Naive B cell (primary cell): ENCODE results near the gene NETO1. TPM values are rescaled to one million over a fixed set of nuclear protein-coding genes. Genes with fewer than 3 reads are reported as not detected.
A peak's percentile ranks its signal among the peaks of the same experiment; 100 is the strongest.

Experiments used
- ATAC-seq, 2 donors: fragments of 150-1000 bp; cut with Tn5 transposase; 2 replicates each; pipeline ENCODE4 v1.10.0; 2021; ENCODE audit warnings: low read depth in 2 of 2, mild to moderate bottlenecking in 2 of 2, moderate library complexity in 2 of 2
- DNase-seq: peaks from one replicate; pipeline ENCODE4 v3.0.0; 2022
- H3K27ac Mint-ChIP-seq, 6 donors: one replicate each; pipeline ENCODE4 v1.8.0; 2020 to 2022; ENCODE audit warnings: mild to moderate bottlenecking in 6 of 6, mixed read lengths in 6 of 6, moderate library complexity in 5 of 6, inconsistent platforms in 2 of 6
- H3K27me3 Mint-ChIP-seq, 3 donors: one replicate each; pipeline ENCODE4 v1.8.0; 2021 to 2022; ENCODE audit warnings: mixed read lengths in 3 of 3, mild to moderate bottlenecking in 1 of 3
- H3K36me3 Mint-ChIP-seq, 2 donors: one replicate each; pipeline ENCODE4 v1.8.0; 2020 to 2022; ENCODE audit warnings: mixed read lengths in 2 of 2, inconsistent platforms in 1 of 2, mild to moderate bottlenecking in 1 of 2
- H3K4me1 Mint-ChIP-seq, 3 donors: one replicate each; pipeline ENCODE4 v1.8.0; 2020 to 2022; ENCODE audit warnings: mixed read lengths in 3 of 3, inconsistent platforms in 1 of 3, mild to moderate bottlenecking in 1 of 3, moderate library complexity in 1 of 3
- H3K4me3 Mint-ChIP-seq, 8 donors: one replicate each; pipeline ENCODE4 v1.8.0; 2020 to 2022; ENCODE audit warnings: mild to moderate bottlenecking in 8 of 8, mixed read lengths in 8 of 8, moderate library complexity in 8 of 8, inconsistent platforms in 2 of 8
- H3K9me3 Mint-ChIP-seq, 7 donors: one replicate each; pipeline ENCODE4 v1.8.0; 2020 to 2022; ENCODE audit warnings: mixed read lengths in 7 of 7, mild to moderate bottlenecking in 5 of 7, inconsistent platforms in 2 of 7, moderate library complexity in 1 of 7
- polyA plus RNA-seq, 6 donors: library from polyadenylated mRNA; unstranded; fragments of 300-500 nt; fragmentation: Illumina TruSeq; gene quantifications; one replicate each; pipeline ENCODE4 v1.2.3, GENCODE V29; 2021; ENCODE audit warnings: low read depth in 6 of 6

Gene NETO1
- polyA plus RNA-seq, 6 donors from 2014 or later = 3.4 to 17.6 (median 13.4) TPM

DNA sequence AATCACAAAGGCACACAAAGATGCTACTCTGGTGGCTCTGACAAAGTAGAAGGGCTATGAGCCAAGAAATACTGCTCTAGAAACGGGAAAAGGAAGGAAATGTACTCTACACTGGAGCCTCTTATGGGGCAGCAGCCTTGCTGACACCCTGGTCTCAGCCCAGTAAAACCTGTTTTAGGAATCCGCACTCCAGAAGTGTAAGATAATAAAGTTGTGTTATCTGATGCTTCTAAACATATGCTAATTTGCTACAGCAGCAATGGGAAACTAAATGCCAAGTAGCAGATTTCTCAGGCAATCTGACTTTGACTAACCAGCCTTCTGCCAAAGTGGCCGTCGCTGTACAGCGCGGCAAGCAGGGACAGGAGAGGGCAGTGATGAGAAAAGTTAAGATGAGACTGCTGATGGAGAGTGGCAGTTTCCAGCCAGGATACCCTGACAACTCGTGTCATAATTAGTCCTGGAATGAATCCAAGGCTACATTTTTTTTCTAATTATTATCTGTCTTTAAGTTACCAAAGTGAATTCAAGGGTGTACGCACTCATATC lies 99.0 kb downstream of the NETO1 start:
- Mint-ChIP-seq H3K27ac (no peak overlapping the region), H3K4me1 (peaks cover 0 to 6% (median 0%) of the 10 kb centered on the region in 3 donors), H3K9me3 (peaks cover 0 to 14% (median 4%) of the 10 kb centered on the region in 7 donors), H3K4me3 (no peak overlapping the region), H3K36me3 (peaks cover 12 to 13% of the 10 kb centered on the region in 2 donors), H3K27me3 (peaks cover 0 to 7% (median 0%) of the 10 kb centered on the region in 3 donors)
- DNase-seq (no peak), ATAC-seq (no peak)

DNA sequence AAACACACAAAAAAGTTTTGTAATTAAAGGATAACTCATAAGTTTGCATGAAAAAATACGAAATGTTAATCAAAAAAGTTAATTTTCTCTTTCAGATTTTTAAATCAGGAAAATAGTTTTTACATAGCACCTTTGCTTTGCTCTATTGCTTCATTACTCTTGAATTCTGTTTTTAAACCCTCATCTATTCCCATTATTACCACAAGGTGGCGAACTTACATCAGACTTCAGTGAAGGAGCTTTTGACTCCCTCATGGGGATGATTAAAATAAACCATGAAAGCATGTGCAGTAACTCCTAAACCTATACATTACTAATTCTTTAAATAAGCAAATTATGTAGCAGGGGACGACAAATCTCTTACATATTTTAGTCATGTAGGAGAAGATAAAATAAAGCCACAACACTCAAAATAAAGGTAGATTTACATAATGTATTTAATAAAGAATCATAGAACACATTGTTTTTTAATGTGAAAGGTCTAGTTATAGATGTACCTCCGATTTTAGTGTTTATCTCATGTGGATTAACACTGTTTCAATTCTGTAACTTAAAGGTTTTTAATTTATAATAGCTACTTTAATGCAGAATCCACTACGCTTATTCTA lies 105.2 kb downstream of the NETO1 start:
- Mint-ChIP-seq H3K4me3 (no peak overlapping the region), H3K27ac (no peak overlapping the region), H3K27me3 (peaks cover 0 to 7% (median 0%) of the 10 kb centered on the region in 3 donors), H3K36me3 (peaks cover 6 to 16% of the 10 kb centered on the region in 2 donors), H3K9me3 (peaks cover 0 to 18% (median 8%) of the 10 kb centered on the region in 7 donors), H3K4me1 (peaks cover 4 to 10% (median 5%) of the 10 kb centered on the region in 3 donors)
- DNase-seq = peak; percentile 47
- peak; percentile 37 to 67 for ATAC-seq

DNA sequence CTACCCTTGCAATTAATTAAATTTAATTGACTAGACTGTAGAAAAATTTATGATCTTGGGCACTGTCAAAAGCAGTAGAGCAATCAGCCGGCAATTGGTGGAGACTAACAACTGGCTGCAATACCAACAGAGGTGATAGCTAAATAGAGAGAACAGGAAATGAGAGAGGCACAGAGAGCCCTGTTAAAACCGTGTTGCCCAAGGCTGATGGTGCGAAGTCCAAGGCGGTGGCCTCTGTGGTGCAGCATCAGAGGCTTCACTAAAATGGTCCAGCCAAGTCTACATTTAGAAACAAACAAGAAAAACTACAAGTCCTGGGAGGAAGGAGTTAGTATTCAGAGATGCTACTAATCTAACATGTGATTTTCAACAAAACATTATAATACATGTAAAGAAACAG lies 115.6 kb downstream of the NETO1 start:
- H3K9me3 Mint-ChIP-seq = no peaks in the 10 kb centered on the region
- H3K36me3 Mint-ChIP-seq = peaks cover 10 to 14% of the 10 kb centered on the region in 2 donors
- no peak for DNase-seq
- H3K4me3 Mint-ChIP-seq = no peak overlapping the region
- H3K27me3 Mint-ChIP-seq = no peaks in the 10 kb centered on the region
- no peak overlapping the region for H3K27ac Mint-ChIP-seq
- no peaks in the 10 kb centered on the region for H3K4me1 Mint-ChIP-seq
- no peak for ATAC-seq

DNA sequence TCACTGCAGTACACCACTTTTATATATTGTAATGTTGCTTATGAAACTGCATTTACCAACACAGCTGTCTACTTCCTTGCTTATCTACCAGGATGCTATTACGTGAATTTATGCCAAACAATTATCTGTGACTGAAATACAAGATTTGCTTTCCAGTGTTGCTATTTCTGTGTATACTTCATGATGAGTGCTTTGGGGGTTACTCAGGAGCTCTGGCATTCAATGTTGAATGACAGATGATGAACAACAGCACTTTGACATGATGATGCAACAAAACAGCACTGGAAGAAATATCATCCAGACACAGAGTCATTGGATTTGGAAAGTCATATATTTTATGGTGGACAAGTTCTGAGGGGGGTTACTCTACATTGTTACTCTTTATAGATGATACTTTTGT lies 125.8 kb downstream of the NETO1 start:
- Mint-ChIP-seq H3K9me3 (no peaks in the 10 kb centered on the region), H3K27me3 (no peaks in the 10 kb centered on the region), H3K36me3 (no peaks in the 10 kb centered on the region), H3K4me3 (no peak overlapping the region), H3K27ac (no peak overlapping the region), H3K4me1 (no peaks in the 10 kb centered on the region)
- DNase-seq (no peak), ATAC-seq (no peak)

DNA sequence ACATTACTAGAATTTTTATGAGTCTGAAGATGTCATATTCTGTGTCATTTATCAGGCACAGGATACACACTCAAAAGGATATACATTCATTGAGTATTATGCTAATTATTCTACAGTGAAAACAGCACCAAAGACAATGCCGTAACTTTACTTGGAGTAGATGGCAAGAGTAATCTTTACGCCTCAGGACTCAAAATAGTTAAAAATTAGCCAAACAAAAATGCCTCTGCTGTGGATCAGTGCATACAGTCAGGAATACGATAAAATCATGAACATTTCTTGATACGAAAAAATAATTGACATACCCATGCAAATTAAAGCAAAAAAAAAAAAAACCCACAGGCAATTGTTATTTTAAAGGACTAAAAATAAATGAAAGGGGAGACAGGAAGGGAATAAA lies 129.7 kb downstream of the NETO1 start:
- H3K27me3 Mint-ChIP-seq = no peaks in the 10 kb centered on the region
- no peaks in the 10 kb centered on the region for H3K4me1 Mint-ChIP-seq
- H3K4me3 Mint-ChIP-seq = no peak overlapping the region
- H3K36me3 Mint-ChIP-seq = no peaks in the 10 kb centered on the region
- no peak overlapping the region for H3K27ac Mint-ChIP-seq
- no peak for ATAC-seq
- DNase-seq = no peak
- H3K9me3 Mint-ChIP-seq = no peaks in the 10 kb centered on the region

DNA sequence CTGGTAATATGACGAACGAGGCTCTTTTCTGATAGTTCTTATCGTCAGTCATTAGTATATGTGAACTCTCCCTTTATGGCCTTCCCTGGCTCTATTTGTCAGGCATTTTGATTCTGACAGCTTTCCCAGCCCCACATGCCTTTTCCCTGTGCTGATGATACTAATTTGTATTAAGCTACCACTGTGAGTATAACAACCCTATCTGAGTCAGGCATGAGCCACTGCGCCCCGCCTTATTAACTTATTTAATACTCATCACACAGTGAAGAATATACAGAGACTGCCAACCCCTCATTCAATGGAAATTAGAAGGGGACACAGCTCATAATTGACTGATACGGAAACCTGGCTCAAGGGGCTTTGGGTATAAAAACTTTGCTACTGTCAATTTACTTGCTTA lies 140.0 kb downstream of the NETO1 start:
- DNase-seq (no peak), ATAC-seq (no peak)
- no peaks in the 10 kb centered on the region for H3K36me3 Mint-ChIP-seq
- H3K27me3 Mint-ChIP-seq = peaks cover 0 to 10% (median 7%) of the 10 kb centered on the region in 3 donors
- no peak overlapping the region for H3K4me3 Mint-ChIP-seq
- H3K4me1 Mint-ChIP-seq = no peaks in the 10 kb centered on the region
- peak overlapping the region in 1 of 6 donors; percentile 29 for H3K27ac Mint-ChIP-seq
- H3K9me3 Mint-ChIP-seq = peaks cover 0 to 10% (median 4%) of the 10 kb centered on the region in 7 donors

DNA sequence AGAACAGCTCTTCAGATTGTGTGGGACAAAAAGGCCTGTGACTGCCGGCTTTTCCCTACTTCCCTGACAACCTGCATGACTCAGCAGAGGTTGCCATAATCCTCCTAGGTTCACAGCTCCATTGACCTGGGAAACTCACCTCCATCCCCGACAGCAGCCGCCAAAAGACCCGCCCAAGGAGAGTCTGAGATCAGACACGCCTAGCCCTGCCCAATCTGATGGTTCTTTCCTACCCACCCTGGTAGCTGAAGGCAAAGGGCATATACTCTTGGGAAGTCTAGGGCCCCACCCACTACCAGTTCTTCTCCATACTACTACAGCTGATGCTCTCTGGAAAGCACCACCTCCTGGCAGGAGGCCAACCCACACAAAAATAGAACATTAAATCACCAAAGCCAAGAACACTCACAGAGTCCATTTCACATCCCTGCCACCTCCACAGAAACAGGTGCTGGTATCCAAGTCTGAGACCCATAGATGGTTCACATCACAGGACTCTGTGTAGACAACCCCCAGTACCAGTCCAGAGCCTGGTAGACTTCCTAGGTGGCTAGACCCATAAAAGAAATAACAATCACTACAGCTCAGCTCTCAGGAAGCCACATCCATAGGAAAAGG lies 140.6 kb downstream of the NETO1 start:
- no peaks in the 10 kb centered on the region for H3K4me1 Mint-ChIP-seq
- DNase-seq (no peak), ATAC-seq (no peak)
- H3K27me3 Mint-ChIP-seq = peaks cover 0 to 10% (median 9%) of the 10 kb centered on the region in 3 donors
- peaks cover 0 to 14% (median 4%) of the 10 kb centered on the region in 7 donors for H3K9me3 Mint-ChIP-seq
- no peak overlapping the region for H3K4me3 Mint-ChIP-seq
- no peaks in the 10 kb centered on the region for H3K36me3 Mint-ChIP-seq
- H3K27ac Mint-ChIP-seq = no peak overlapping the region

DNA sequence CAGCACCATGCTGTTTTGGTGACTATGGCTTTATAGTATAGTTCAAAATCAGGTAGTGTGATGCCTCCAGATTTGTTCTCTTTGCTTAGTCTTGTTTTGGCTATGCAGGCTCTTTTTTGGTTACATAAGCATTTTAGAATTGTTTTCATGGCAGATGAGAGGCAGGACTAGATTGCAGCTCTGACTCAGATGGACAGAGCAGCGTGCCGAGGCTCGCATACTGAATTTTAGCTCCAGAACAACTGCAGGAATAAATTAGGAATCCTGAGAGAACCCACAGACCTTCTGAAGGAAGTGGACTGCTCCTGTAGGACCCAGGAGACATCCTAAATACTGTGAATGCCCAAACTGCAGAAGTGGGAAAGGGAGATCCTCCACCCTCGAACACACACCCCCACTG lies 141.6 kb downstream of the NETO1 start:
- H3K4me3 Mint-ChIP-seq = no peak overlapping the region
- H3K4me1 Mint-ChIP-seq = no peaks in the 10 kb centered on the region
- no peak for ATAC-seq
- peak overlapping the region in 1 of 6 donors; percentile 68 for H3K27ac Mint-ChIP-seq
- peaks cover 0 to 10% (median 9%) of the 10 kb centered on the region in 3 donors for H3K27me3 Mint-ChIP-seq
- DNase-seq = no peak
- H3K36me3 Mint-ChIP-seq = no peaks in the 10 kb centered on the region
- H3K9me3 Mint-ChIP-seq = peaks cover 0 to 14% (median 5%) of the 10 kb centered on the region in 7 donors

DNA sequence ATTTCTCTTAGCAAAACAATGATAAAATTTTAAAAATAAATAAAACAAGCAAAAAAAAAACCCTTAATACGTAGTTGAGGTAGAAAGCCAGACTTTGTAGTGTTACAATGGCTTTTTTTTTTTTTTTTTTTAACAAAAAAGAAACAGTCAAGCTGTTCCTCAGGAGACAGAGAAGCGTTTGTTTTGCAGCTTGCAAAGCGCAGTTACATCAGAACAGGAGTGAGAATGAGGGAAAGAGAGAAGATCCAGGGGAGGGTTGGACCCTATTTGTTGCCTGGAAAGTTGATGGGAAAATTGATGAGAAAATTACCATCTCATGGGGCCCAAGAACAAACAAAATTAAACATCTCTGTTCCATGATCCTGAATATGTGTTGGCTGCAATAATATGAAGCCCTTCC lies 146.5 kb downstream of the NETO1 start:
- H3K4me3 Mint-ChIP-seq = no peak overlapping the region
- peaks cover 0 to 14% (median 5%) of the 10 kb centered on the region in 7 donors for H3K9me3 Mint-ChIP-seq
- no peaks in the 10 kb centered on the region for H3K4me1 Mint-ChIP-seq
- DNase-seq (no peak), ATAC-seq (no peak)
- peaks cover 0 to 14% (median under 1%) of the 10 kb centered on the region in 3 donors for H3K27me3 Mint-ChIP-seq
- no peaks in the 10 kb centered on the region for H3K36me3 Mint-ChIP-seq
- no peak overlapping the region for H3K27ac Mint-ChIP-seq

DNA sequence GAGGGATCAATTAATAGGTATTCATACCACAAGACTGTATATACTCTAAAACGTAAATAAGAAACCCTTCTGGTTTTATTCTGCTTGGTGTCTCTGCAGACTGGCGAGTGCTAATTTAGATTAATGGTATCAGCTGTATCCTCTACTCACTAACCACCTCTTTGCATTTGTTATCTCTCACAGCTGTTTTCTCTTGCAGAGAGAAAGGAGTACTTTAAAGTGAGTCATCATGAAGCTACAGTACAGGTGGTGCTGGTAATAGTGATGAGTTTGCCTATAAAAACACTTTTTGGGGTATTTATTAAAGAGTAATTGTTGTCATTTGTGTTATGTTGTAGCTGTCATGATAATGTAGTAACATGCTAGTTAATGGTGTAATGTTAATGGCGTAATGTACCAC lies 147.7 kb downstream of the NETO1 start:
- ATAC-seq (no peak), DNase-seq (no peak)
- H3K9me3 Mint-ChIP-seq = peaks cover 0 to 8% (median 2%) of the 10 kb centered on the region in 7 donors
- H3K27me3 Mint-ChIP-seq = peaks cover 0 to 12% (median 4%) of the 10 kb centered on the region in 3 donors
- no peak overlapping the region for H3K4me3 Mint-ChIP-seq
- no peaks in the 10 kb centered on the region for H3K4me1 Mint-ChIP-seq
- H3K27ac Mint-ChIP-seq = no peak overlapping the region
- H3K36me3 Mint-ChIP-seq = no peaks in the 10 kb centered on the region

DNA sequence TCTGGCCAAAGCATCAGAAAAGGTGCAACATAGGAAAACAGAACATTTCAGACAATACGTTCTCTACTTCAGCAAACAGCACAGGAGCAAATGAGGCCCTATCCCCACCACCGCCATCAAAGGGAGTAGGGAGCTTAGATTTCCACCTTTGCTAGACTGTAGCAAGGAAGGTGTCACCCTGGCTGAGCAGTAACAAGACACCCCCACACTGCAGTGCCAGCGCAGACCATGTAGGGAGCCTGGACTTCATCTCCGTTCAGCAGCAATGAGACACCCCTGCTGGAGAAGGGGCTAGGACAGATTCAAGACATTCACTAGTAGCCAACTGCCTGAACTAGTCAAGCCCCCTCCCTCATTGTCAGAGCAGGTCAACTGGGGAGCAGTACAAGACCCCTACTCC lies 163.6 kb downstream of the NETO1 start:
- H3K27ac Mint-ChIP-seq = no peak overlapping the region
- no peaks in the 10 kb centered on the region for H3K4me1 Mint-ChIP-seq
- no peaks in the 10 kb centered on the region for H3K36me3 Mint-ChIP-seq
- H3K27me3 Mint-ChIP-seq = peaks cover 0 to 21% (median 19%) of the 10 kb centered on the region in 3 donors
- H3K9me3 Mint-ChIP-seq = no peaks in the 10 kb centered on the region
- H3K4me3 Mint-ChIP-seq = no peak overlapping the region
- DNase-seq (no peak), ATAC-seq (no peak)

DNA sequence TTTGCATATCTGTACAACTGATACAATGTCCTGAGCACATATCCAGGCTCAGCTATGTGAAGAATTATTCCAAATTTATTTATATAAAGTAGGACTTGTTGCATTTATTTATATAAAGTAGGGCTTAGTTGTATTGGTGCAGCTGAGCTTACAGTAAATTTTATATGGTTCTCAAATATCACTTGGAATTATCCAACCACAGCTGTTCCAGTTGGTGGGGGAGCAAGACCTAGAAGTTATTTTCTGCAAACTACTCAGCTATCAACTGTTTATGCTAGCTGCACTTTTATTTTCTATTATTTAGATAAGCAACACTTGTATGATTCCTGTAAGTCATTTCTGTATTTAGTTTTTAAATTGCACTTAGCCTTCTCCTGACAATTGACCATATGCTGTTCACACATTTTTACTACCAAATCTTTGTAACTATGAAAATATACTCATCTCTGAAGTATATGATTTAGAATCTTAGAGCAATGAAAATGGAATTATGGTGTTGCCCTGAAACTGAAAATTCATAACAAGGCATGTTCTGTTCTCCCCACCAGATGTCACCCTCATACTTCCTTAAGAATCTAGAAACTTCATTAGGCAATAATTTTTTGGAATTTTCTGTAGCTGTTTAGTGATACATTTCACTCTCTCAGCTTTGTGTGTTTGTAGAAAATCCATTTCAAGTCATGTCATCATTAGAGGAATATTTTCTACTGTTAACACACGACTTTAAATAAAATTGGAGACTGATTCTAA lies 166.7 kb downstream of the NETO1 start:
- ATAC-seq = no peak
- H3K4me3 Mint-ChIP-seq = no peak overlapping the region

DNA sequence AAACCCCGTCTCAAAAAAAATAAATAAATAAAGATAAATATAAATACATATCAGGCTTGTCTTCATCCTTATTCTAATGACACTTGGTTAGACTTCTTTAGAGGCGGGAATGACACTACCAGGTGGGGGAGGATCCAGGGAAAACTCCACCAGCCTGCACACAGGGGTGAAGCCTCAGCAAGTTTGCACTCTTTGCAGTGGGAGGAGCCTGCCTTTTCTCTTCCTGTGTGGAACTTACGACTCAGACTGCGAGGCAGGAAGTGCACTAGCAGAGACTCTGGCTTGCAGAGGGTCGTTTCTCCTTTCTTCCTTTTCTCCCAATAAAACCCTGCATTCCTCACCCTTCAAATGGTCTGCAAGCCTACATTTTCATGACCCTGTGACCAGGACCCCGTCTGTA lies 170.1 kb downstream of the NETO1 start:
- no peak overlapping the region for H3K27ac Mint-ChIP-seq
- no peaks in the 10 kb centered on the region for H3K4me1 Mint-ChIP-seq
- H3K9me3 Mint-ChIP-seq = peaks cover 0 to 2% (median 0%) of the 10 kb centered on the region in 7 donors
- ATAC-seq (no peak), DNase-seq (no peak)
- no peak overlapping the region for H3K4me3 Mint-ChIP-seq
- peaks cover 2 to 5% (median 4%) of the 10 kb centered on the region in 3 donors for H3K27me3 Mint-ChIP-seq
- no peaks in the 10 kb centered on the region for H3K36me3 Mint-ChIP-seq

More for the DNA sequence above, 166.7 kb downstream of the NETO1 start:
- Mint-ChIP-seq H3K9me3 (no peaks in the 10 kb centered on the region), H3K27me3 (peaks cover 0 to 24% (median 21%) of the 10 kb centered on the region in 3 donors), H3K4me1 (no peaks in the 10 kb centered on the region), H3K36me3 (no peaks in the 10 kb centered on the region), H3K27ac (no peak overlapping the region)
- no peak for DNase-seq
